WTC11 (cell line): ENCODE data around the gene CRBN.
A peak's percentile ranks its signal among the peaks of the same experiment; 100 is the strongest.

Experiments
- ETV6 ChIP-seq: sonication (generic); formaldehyde crosslinking; IDR thresholded peaks from 2 replicates; pipeline ENCODE4 v1.8.1; 2022; ENCODE audit warnings: mild to moderate bottlenecking, missing genetic modification reagents
- TF ChIP-seq, protein P1 (sequence below): fragments of 200-600 bp; IDR thresholded peaks from 2 replicates; pipeline ENCODE4 v1.8.0; 2022; ENCODE audit warnings: antibody characterized with exemption
- TF ChIP-seq, protein P2 (sequence below): sonication (generic); formaldehyde crosslinking; IDR thresholded peaks from 2 replicates; pipeline ENCODE4 v1.8.1; 2023; ENCODE audit warnings: mild to moderate bottlenecking, missing genetic modification reagents, moderate library complexity
- TF ChIP-seq, protein P3 (sequence below): sonication (generic); formaldehyde crosslinking; IDR thresholded peaks from 2 replicates; pipeline ENCODE4 v1.8.0; 2023; ENCODE audit warnings: missing genetic modification reagents, mild to moderate bottlenecking, borderline replicate concordance

DNA sequence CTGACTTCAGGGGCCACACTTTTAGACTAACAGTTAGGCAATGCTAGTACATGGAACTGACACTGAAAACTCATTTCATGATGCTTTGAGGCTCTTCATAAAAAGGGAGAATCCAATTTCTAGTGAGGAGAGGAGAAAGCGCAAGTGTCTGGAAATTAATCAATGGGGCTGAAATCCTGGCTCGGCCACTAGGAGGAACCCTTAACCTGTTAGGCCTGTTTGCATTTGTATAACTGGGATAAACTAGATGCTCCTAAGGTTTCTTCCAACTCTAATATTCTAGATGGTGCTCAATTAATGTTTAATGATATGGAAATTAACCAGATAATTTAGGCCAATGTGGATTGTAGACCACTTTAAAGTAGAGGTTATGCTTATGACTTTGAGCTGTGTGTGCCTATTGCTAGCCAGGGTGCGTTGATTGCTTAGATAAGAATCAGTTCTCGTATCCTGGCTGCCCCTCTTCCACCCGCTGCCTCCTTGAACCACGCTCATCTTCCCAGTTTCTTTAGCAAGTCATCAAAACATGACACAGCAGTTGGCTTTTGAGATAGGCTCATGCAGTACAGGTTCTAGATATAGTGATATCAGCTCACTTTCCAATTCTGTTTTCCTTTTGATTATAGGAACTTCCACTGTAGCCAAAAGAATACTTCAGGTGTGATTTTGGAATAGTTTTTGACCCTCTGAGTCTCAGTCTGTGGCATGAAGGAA is 16.8 kb upstream of the CRBN start:
- TF ChIP-seq, protein P1, sequence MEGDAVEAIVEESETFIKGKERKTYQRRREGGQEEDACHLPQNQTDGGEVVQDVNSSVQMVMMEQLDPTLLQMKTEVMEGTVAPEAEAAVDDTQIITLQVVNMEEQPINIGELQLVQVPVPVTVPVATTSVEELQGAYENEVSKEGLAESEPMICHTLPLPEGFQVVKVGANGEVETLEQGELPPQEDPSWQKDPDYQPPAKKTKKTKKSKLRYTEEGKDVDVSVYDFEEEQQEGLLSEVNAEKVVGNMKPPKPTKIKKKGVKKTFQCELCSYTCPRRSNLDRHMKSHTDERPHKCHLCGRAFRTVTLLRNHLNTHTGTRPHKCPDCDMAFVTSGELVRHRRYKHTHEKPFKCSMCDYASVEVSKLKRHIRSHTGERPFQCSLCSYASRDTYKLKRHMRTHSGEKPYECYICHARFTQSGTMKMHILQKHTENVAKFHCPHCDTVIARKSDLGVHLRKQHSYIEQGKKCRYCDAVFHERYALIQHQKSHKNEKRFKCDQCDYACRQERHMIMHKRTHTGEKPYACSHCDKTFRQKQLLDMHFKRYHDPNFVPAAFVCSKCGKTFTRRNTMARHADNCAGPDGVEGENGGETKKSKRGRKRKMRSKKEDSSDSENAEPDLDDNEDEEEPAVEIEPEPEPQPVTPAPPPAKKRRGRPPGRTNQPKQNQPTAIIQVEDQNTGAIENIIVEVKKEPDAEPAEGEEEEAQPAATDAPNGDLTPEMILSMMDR, result peak; percentile 42
- no peak for TF ChIP-seq ETV6 (CRISPR knock-in tag)
- TF ChIP-seq, protein P2, sequence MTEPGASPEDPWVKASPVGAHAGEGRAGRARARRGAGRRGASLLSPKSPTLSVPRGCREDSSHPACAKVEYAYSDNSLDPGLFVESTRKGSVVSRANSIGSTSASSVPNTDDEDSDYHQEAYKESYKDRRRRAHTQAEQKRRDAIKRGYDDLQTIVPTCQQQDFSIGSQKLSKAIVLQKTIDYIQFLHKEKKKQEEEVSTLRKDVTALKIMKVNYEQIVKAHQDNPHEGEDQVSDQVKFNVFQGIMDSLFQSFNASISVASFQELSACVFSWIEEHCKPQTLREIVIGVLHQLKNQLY (CRISPR knock-in tag), result no peak
- TF ChIP-seq, protein P3, sequence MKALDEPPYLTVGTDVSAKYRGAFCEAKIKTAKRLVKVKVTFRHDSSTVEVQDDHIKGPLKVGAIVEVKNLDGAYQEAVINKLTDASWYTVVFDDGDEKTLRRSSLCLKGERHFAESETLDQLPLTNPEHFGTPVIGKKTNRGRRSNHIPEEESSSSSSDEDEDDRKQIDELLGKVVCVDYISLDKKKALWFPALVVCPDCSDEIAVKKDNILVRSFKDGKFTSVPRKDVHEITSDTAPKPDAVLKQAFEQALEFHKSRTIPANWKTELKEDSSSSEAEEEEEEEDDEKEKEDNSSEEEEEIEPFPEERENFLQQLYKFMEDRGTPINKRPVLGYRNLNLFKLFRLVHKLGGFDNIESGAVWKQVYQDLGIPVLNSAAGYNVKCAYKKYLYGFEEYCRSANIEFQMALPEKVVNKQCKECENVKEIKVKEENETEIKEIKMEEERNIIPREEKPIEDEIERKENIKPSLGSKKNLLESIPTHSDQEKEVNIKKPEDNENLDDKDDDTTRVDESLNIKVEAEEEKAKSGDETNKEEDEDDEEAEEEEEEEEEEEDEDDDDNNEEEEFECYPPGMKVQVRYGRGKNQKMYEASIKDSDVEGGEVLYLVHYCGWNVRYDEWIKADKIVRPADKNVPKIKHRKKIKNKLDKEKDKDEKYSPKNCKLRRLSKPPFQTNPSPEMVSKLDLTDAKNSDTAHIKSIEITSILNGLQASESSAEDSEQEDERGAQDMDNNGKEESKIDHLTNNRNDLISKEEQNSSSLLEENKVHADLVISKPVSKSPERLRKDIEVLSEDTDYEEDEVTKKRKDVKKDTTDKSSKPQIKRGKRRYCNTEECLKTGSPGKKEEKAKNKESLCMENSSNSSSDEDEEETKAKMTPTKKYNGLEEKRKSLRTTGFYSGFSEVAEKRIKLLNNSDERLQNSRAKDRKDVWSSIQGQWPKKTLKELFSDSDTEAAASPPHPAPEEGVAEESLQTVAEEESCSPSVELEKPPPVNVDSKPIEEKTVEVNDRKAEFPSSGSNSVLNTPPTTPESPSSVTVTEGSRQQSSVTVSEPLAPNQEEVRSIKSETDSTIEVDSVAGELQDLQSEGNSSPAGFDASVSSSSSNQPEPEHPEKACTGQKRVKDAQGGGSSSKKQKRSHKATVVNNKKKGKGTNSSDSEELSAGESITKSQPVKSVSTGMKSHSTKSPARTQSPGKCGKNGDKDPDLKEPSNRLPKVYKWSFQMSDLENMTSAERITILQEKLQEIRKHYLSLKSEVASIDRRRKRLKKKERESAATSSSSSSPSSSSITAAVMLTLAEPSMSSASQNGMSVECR (CRISPR knock-in tag), result no peak
